GM12801 (cell line): ENCODE data around the gene BABAM2.

ENCODE experiments used
- CTCF ChIP-seq: IDR thresholded peaks from one replicate; pipeline ENCODE4 v1.5.1; 2011; ENCODE audit warnings: control low read depth; ENCODE audit not compliant: insufficient read length; ENCODE audit errors: extremely low read depth

The BABAM2 gene

GRCh38 chr2:28134262-28134812 lies 243.8 kb downstream of the BABAM2 start:
- no peak for TF ChIP-seq CTCF

- TF ChIP-seq CTCF, result no peak
These were observed 244.3 kb downstream of the BABAM2 start for GRCh38 chr2:28134857-28135256.

- TF ChIP-seq CTCF, result no peak
These were observed 244.8 kb downstream of the BABAM2 start for GRCh38 chr2:28135324-28135723.

GRCh38 chr2:28135799-28136198 lies 245.3 kb downstream of the BABAM2 start:
- no peak for TF ChIP-seq CTCF

- TF ChIP-seq CTCF, result no peak
These were observed 246.0 kb downstream of the BABAM2 start for GRCh38 chr2:28136556-28136955.

GRCh38 chr2:28137221-28137620 lies 246.7 kb downstream of the BABAM2 start:
- TF ChIP-seq CTCF, result no peak

- no peak for TF ChIP-seq CTCF
These were observed 251.9 kb downstream of the BABAM2 start for GRCh38 chr2:28142386-28142785.
